Right atrium auricular region (tissue), 2 donors: Measurements from ENCODE around the gene DMAC2. TPM values are rescaled to one million over a fixed set of nuclear protein-coding genes. Genes with fewer than 3 reads are reported as not detected.
"Not testable (repeated sequence)": the region's sequence is repeated elsewhere in the genome, so short reads cannot be mapped to it uniquely, and the experiment has no call there.

ENCODE experiments used
- DNase-seq: peaks from one replicate; pipeline ENCODE4 v3.0.0-alpha.2; 2019; ENCODE audit warnings: low spot score
- H3K27ac ChIP-seq, 2 donors: fragments of 200-600 bp; sonication (generic); 1 replicate in 1 of 2; 2 replicates in 1 of 2; pipeline ENCODE4 v1.5.1; 2016 to 2019
- H3K27me3 ChIP-seq, 2 donors: fragments of 200-600 bp; sonication (generic); one replicate each; pipeline versions ENCODE4 v1.5.1 to v1.6.0; 2017 to 2019
- H3K36me3 ChIP-seq: fragments of 200-600 bp; sonication (generic); one replicate; pipeline ENCODE4 v1.5.1; 2016
- H3K4me1 ChIP-seq, 2 donors: fragments of 200-600 bp; sonication (generic); one replicate each; pipeline versions ENCODE4 v1.5.1 to v1.6.0; 2017 to 2019
- H3K4me3 ChIP-seq, 2 donors: fragments of 200-600 bp; sonication (generic); 1 replicate in 1 of 2; 2 replicates in 1 of 2; pipeline ENCODE4 v1.5.1; 2017 to 2019; ENCODE audit warnings: mild to moderate bottlenecking in 1 of 2, moderate library complexity in 1 of 2
- H3K9me3 ChIP-seq, 2 donors: fragments of 200-600 bp; sonication (generic); one replicate each; pipeline ENCODE4 v1.5.1; 2019
- total RNA-seq, 2 donors: library from RNA; depleted of rRNA; stranded (reverse); fragments of >200 nt; gene quantifications; one replicate each; pipeline ENCODE4 v1.1.0, GENCODE V29; 2016
- TF ChIP-seq, protein P1 (sequence below), 2 donors: fragments of 200-600 bp; sonication (generic); IDR thresholded peaks; one replicate each; pipeline ENCODE4 v1.5.1; 2019; ENCODE audit warnings: antibody characterized with exemption in 2 of 2

The DMAC2 gene
- total RNA-seq, 2 donors from 2014 or later: 63.2 to 88.7 TPM

DNA sequence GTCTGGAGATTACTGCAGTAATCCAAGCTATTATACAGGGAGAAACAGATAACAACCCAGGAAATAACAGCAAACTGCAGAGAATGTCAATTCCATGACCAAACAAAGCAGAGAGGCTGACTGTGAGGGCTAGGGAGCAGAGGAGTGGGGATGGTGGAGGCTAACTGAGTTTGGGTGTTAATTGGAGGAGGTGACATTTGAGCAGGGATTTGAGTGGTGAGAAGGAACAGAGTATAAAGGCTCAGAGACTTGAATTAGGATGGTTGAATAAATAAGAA lies 3.1 kb downstream of the DMAC2 start:
- Histone ChIP-seq H3K4me3 (no peak overlapping the region), H3K4me1 (peaks cover 0 to 15% of the 10 kb centered on the region in 2 donors), H3K36me3 (peaks cover 47% of the 10 kb centered on the region), H3K9me3 (no peaks in the 10 kb centered on the region), H3K27me3 (no peaks in the 10 kb centered on the region), H3K27ac (no peak overlapping the region)
- TF ChIP-seq, protein P1, sequence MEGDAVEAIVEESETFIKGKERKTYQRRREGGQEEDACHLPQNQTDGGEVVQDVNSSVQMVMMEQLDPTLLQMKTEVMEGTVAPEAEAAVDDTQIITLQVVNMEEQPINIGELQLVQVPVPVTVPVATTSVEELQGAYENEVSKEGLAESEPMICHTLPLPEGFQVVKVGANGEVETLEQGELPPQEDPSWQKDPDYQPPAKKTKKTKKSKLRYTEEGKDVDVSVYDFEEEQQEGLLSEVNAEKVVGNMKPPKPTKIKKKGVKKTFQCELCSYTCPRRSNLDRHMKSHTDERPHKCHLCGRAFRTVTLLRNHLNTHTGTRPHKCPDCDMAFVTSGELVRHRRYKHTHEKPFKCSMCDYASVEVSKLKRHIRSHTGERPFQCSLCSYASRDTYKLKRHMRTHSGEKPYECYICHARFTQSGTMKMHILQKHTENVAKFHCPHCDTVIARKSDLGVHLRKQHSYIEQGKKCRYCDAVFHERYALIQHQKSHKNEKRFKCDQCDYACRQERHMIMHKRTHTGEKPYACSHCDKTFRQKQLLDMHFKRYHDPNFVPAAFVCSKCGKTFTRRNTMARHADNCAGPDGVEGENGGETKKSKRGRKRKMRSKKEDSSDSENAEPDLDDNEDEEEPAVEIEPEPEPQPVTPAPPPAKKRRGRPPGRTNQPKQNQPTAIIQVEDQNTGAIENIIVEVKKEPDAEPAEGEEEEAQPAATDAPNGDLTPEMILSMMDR (IDR thresholded peaks at IDR 0.05): no peak
- DNase-seq: no peak

- Histone ChIP-seq H3K4me3 (no peak overlapping the region), H3K4me1 (peaks cover 0 to 20% of the 10 kb centered on the region in 2 donors), H3K36me3 (peaks cover 52% of the 10 kb centered on the region), H3K27me3 (no peaks in the 10 kb centered on the region), H3K27ac (no peak overlapping the region), H3K9me3 (no peaks in the 10 kb centered on the region)
- no peak for DNase-seq
- TF ChIP-seq, protein P1 (IDR thresholded peaks at IDR 0.05): no peak
Observed at GRCh38 chr19:41435936-41436673, 3.6 kb downstream of the DMAC2 start.

DNA sequence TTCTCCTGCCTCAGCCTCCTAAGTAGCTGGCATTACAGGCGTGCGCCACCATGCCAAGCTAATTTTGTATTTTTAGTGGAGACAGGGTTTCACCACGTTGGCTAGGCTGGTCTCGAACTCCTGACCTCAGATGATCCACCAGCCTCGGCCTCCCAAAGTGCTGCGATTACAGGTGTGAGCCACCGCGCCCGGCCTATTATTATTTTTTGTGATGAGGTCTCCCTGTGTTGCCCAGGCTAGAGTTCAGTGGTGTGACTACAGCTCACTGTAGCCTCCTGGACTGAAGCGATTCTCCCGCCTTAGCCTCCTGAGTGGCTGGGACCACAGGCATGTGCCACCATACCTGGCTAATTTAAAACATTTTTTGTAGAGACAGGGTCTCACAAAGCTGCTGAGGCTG lies 4.3 kb downstream of the DMAC2 start:
- H3K27ac ChIP-seq, H3K27me3 ChIP-seq, DNase-seq, H3K9me3 ChIP-seq, H3K4me3 ChIP-seq: not testable (repeated sequence)
- Histone ChIP-seq H3K4me1 (peaks cover 0 to 24% of the 10 kb centered on the region in 2 donors), H3K36me3 (peaks cover 56% of the 10 kb centered on the region)

- DNase-seq: no peak
- Histone ChIP-seq H3K27ac (no peak overlapping the region), H3K36me3 (peaks cover 56% of the 10 kb centered on the region), H3K4me3 (no peak overlapping the region), H3K9me3 (no peaks in the 10 kb centered on the region), H3K27me3 (no peaks in the 10 kb centered on the region), H3K4me1 (peaks cover 0 to 20% of the 10 kb centered on the region in 2 donors)
- TF ChIP-seq, protein P1 (IDR thresholded peaks at IDR 0.05): no peak
Observed at GRCh38 chr19:41434450-41434849, 5.3 kb downstream of the DMAC2 start.

DNA sequence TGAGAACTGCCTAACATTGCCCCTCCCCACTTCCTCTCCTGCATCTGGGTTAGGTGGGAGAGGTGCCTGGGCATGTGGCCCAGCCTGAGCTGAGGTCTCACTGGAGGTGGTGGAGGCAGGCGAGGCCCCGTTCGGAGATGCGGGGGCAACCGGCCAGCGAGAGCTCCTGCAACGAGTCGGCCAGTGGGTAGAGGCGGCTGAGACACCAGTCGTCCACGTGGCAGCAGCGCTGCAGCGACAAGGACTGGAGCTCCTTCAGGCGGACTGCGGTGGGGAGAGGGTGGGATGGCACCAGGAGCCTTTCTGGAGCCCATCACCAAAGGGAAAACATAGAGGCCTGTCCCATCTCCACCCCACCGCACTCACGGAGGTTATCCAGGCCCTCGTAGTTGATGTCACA lies 6.5 kb downstream of the DMAC2 start:
- Histone ChIP-seq H3K27ac (peak overlapping the region; percentile 77 to 89), H3K9me3 (no peaks in the 10 kb centered on the region), H3K36me3 (peaks cover 56% of the 10 kb centered on the region), H3K27me3 (no peaks in the 10 kb centered on the region), H3K4me3 (no peak overlapping the region), H3K4me1 (peaks cover 0 to 19% of the 10 kb centered on the region in 2 donors)
- TF ChIP-seq, protein P1 (IDR thresholded peaks at IDR 0.05): no peak
- DNase-seq: no peak

DNA sequence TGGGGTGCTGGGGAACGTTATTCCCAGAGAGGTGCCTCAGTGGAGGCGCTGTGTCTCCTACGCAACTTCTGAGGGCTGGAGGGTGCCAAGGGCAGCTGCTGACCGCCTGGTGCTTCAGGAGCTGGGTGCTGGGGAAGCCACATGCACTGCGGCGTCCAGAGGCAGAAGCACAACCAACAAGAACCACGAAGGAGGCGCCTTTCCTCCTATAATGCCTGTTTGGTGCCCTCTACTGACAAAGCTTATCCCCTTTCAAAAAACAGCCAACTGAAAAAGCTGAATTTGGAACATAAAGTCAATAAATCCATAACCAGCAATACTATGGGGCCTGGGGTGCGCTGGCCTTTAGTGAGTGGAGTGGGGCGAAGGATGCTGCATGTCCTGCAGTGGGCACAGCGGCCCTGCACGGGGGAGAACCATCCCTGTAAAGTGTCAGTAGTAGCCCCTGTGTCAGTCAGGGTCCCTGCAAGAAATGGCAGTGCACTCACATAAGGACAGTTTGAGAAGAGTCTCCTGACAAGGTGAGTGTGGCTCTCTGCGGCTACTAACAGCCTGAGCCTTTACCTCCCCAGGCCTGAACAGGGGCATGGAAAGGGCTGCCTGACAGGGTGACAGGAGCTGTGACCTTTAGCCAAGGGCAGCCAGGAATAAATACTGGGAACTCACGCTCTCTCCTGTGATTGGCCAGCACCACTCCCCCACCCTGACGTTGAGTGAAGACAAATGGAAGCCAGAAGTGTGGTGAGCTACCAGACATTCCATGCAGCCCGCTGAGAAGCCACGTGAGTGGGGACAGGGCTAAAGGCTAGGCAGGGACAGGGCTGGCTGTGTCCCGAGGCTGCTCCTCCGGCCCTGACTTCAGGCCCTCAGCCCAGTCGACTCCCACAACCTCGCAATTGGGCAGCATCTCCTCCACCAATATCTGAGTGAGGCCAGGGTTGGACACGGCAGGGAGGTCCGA lies 8.0 kb downstream of the DMAC2 start:
- H3K27ac ChIP-seq: peak overlapping the region; percentile 77 to 89

More for the DNA sequence above, 8.0 kb downstream of the DMAC2 start:
- TF ChIP-seq, protein P1 (IDR thresholded peaks at IDR 0.05): peak; percentile 18 to 63
- no peaks in the 10 kb centered on the region for H3K9me3 ChIP-seq
- H3K27me3 ChIP-seq: no peaks in the 10 kb centered on the region
- peaks cover 41% of the 10 kb centered on the region for H3K36me3 ChIP-seq
- no peak overlapping the region for H3K4me3 ChIP-seq
- DNase-seq: peak; percentile 68
- peaks cover 0 to 34% of the 10 kb centered on the region in 2 donors for H3K4me1 ChIP-seq
